ENCODE measurements around the gene MTM1.

The MTM1 gene

DNA sequence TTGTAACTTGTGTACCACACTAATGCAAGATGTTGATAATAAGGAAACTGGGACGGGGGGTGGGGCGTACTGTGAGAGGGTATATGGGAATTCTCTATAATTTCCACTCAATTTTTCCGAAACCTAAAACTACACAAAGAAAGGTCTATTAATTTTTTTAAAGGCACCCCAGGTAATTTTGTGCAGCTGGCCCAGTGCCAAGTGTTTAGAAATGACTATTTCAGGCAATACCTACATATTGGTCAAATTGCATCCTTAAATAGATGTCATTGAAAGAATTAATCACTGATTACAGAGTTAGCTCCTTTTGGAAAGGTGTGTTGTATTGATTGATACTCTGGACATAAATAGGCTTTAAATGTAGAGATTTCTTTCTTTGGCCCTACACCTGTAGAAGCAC is 114.7 kb downstream of the MTM1 start:
- DNase-seq (ENCODE audit: insufficient read length, low spot score) = no peak
- TF ChIP-seq, protein P1, sequence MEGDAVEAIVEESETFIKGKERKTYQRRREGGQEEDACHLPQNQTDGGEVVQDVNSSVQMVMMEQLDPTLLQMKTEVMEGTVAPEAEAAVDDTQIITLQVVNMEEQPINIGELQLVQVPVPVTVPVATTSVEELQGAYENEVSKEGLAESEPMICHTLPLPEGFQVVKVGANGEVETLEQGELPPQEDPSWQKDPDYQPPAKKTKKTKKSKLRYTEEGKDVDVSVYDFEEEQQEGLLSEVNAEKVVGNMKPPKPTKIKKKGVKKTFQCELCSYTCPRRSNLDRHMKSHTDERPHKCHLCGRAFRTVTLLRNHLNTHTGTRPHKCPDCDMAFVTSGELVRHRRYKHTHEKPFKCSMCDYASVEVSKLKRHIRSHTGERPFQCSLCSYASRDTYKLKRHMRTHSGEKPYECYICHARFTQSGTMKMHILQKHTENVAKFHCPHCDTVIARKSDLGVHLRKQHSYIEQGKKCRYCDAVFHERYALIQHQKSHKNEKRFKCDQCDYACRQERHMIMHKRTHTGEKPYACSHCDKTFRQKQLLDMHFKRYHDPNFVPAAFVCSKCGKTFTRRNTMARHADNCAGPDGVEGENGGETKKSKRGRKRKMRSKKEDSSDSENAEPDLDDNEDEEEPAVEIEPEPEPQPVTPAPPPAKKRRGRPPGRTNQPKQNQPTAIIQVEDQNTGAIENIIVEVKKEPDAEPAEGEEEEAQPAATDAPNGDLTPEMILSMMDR (IDR thresholded peaks at IDR 0.05; ENCODE audit: insufficient read depth, missing control alignments) = no peak
- no peak for FAIRE-seq

DNA sequence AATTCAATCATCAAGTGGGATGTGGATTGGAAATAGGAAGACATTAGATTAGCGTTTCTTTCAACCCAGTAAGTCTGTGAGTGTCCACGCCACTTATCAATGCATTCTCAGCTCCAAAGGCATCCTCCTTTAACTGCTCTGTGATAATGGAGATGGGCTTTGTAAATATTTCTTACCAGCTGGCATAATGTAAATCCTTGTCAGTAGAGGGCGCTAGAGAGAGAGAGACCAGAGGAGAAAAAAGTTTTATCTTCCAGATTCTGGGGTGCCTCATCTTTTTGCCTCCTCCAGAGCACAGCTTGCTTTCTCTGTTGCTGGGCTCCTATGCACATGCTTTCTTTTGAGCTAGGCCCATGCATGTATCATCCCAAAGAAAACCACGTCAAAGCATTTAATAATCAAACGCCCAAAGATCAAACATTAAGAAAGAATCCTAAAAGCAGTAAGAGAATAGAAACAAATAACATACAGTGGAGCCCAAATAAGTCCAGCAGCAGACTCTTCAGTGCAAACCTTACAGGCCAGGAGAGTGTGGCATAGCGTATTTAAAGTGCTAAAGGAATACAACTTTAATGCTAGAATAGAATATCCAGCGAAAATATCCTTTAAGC is 115.2 kb downstream of the MTM1 start:
- DNase-seq (ENCODE audit: insufficient read length, low spot score) = no peak
- TF ChIP-seq, protein P1 (IDR thresholded peaks at IDR 0.05; ENCODE audit: insufficient read depth, missing control alignments) = peak; percentile 55
- no peak for FAIRE-seq

DNA sequence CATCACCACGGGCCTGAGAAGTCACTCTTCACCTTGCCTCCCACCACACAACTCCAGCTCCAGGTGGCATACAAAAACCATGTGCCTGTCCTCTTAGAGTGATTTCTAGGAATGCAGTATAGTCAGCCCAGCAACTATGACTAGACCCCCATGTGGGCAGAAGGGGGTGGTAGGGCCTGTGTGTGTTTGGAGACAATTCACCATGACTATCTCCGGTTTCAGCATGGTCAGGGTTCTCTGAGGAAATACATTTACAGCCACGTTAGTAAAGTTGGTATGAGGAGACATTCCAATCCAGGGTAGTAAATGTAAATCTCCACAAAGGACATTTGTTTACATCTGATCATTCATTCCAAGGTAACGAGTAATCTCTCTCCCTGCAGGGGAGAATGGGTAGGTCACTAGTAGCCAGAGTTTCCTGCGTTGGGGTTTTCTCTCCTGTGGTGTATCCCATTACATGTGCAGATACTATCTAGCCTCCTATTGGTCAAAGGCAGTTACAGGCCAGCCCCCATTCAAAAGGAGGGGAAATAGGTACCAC is 120.6 kb downstream of the MTM1 start:
- TF ChIP-seq, protein P1 (IDR thresholded peaks at IDR 0.05; ENCODE audit: insufficient read depth, missing control alignments) = no peak
- FAIRE-seq = no peak
- DNase-seq (ENCODE audit: insufficient read length, low spot score) = no peak

DNA sequence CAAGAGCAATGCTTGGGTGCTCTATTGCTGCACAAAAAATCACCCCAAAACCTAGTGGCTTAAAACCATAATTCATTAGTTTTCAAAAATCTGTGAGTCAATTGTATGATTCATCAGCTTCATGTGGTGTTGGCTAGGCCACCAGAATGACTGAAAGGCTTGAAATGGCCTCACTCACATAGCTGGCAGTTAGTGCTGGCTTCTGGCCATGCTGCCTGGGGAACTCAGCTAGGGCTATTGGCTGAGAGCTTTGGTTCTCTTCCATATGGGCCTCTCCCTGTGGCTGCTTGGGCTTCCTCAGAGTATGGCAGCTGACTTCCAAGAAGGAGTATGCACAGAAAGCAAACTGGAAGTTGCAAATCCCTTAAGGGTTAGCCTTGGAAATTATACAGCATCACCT is 121.7 kb downstream of the MTM1 start:
- no peak for DNase-seq (ENCODE audit: insufficient read length, low spot score)
- TF ChIP-seq, protein P1 (IDR thresholded peaks at IDR 0.05; ENCODE audit: insufficient read depth, missing control alignments) = no peak
- FAIRE-seq = no peak

DNA sequence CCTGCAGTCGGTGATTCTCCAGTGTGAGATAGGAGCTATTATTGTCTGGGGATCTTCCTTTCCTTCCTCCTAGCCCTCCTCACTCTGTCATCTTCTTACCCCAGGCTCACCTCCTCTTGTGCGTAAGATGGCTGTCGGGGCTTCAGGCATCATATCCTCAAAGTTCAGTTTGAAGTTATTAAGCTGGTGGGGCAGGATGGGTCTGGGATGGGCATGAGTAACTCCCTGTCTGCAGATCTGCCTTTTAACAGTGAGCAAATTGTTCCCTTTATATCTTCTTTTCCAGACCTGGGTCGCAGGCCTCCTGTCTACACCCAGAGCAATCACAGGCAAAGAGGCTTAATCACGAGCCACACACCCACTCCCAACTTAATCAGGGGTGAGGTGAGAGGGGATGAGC is 123.9 kb downstream of the MTM1 start:
- TF ChIP-seq, protein P1 (IDR thresholded peaks at IDR 0.05; ENCODE audit: insufficient read depth, missing control alignments) = no peak
- FAIRE-seq (no peak), DNase-seq (ENCODE audit: insufficient read length, low spot score) (no peak)

DNA sequence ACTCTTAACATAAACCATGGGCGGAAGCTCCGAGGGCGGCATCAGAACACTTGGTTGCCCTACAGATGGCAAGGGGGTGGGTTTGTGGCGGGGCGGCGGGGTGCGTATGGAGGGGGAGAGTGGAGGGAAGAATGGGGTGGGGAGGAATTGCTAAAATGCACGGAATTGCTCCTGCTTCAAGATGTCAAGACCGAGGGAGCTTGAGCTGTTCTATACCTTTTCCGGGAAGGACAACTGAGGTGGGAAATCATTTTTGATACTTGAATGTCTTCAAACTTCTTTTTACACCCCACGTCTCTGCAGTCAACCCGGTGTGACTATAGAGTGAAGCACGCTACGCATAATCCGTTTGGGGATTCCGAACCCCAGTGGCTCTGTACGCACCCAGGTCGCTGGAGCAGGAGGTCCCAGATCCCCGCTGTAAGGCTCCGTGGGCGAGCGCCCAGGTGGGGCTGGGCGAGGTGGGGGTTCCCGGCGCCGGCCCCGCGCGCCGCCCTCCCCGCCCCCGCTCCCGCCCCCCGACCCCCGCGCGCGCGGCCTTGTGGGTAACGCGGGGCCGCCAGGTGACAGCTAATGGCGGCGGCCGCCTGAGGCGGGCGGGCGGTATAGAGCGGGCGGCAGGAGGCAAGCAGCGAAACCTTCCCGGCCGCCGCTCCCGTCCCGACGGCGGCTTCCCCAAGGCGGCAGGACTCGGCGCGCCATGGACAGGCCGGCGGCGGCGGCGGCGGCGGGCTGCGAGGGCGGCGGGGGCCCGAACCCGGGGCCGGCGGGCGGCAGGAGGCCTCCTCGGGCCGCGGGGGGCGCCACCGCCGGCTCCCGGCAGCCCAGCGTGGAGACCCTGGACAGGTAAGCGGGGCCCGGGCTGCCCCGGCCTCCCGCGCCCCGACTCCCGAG is 124.7 kb downstream of the MTM1 start, which contains the start of gene MTMR1:
Gene MTMR1 (plus strand): TSS at position 566 of the 894 bp plus-strand sequence. CDS start 135 bp downstream, at position 701.
- DNase-seq (ENCODE audit: insufficient read length, low spot score) = peak; percentile 25
- no peak for FAIRE-seq
- TF ChIP-seq, protein P1 (IDR thresholded peaks at IDR 0.05; ENCODE audit: insufficient read depth, missing control alignments) = no peak

All from D721Med (cell line).